Activated naive CD4-positive, alpha-beta T cell treated with anti-CD3 and anti-CD28 coated beads, Interleukin-2, amount 50 U/mL, for 16 hours (primary cell): ENCODE measurements around the gene BSND.
"Not testable (repeated sequence)": the region's sequence is repeated elsewhere in the genome, so short reads cannot be mapped to it uniquely, and the experiment has no call there.

Experiments used
- DNase-seq: peaks from one replicate; pipeline ENCODE4 v3.0.0-alpha.2; 2020

The BSND gene

DNA sequence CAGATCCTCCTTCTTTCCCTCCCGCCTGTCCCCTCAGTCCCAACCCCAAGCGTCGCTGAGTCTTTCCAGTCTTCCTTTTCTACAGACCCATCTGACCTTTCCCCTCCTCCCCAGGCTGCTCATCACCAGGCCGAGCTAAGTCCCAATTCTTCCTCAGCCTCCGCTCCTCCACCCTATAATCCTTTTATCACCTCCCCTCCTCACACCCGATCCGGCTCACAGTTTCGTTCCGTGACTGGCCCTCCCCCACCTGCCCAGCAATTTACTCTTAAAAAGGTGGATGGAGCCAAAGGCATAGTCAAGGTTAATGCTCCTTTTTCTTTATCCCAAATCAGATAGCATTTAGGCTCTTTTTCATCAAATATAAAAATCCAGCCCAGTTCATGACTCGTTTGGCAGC lies 25.4 kb downstream of the BSND start:
- DNase-seq = not testable (repeated sequence)

GRCh38 chr1:55026682-55027081 lies 27.9 kb downstream of the BSND start:
- not testable (repeated sequence) for DNase-seq

DNA sequence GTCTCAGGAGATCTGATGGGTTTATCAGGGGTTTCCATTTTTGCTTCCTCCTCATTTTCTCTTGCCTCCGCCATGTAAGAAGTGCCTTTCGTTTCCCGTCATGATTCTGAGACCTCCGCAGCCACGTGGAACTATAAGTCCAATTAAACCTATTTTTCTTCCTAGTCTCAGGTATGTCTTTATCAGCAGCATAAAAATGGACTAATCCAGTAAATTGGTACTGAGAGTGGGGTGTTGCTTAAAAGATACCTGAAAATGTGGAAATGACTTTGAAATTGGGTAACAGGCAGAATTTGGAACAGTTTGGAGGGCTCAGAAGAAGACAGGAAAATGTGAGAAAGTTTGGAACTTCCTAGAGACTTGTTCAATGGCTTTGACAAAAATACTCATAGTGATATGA lies 32.4 kb downstream of the BSND start:
- DNase-seq = not testable (repeated sequence)

DNA sequence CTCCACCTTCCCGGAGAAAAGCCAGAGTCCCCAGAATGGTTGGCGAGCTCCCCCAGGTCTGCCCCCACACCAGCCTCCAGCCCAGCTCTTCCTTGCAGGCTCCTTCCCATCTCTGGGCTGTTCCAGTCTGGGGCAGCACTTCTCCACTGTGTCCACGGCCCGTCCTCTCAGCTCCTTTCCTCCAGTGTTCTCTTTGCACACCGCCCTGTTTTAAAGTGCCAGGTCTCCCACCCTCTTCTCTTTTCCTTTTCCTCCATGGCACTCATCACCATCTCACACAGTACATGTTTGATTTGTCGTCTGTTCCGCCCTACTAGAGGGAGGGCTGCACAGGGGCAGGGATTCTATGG lies 34.5 kb downstream of the BSND start:
- no peak for DNase-seq

- DNase-seq = no peak
These were observed 35.9 kb downstream of the BSND start for GRCh38 chr1:55034476-55035133.

DNA sequence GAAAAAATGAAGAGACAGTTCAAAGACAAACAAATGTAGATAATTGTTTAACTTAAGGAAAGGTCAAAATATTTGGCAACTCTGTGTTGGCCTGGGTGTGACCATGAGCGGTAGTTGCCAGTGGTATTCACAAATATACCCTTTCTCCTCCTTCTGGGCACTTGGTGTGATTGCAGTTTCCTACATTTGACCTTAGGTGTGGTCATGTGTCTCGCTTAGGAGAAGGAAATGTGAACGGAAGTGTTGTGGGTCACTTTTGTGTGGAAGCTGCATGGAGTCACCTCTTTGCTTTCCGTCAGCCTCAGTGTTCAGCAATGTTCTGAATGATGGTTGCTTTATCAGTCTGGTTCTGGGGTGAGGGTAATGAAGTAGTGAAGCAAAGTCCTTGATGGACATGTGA lies 37.2 kb downstream of the BSND start:
- DNase-seq = no peak

DNA sequence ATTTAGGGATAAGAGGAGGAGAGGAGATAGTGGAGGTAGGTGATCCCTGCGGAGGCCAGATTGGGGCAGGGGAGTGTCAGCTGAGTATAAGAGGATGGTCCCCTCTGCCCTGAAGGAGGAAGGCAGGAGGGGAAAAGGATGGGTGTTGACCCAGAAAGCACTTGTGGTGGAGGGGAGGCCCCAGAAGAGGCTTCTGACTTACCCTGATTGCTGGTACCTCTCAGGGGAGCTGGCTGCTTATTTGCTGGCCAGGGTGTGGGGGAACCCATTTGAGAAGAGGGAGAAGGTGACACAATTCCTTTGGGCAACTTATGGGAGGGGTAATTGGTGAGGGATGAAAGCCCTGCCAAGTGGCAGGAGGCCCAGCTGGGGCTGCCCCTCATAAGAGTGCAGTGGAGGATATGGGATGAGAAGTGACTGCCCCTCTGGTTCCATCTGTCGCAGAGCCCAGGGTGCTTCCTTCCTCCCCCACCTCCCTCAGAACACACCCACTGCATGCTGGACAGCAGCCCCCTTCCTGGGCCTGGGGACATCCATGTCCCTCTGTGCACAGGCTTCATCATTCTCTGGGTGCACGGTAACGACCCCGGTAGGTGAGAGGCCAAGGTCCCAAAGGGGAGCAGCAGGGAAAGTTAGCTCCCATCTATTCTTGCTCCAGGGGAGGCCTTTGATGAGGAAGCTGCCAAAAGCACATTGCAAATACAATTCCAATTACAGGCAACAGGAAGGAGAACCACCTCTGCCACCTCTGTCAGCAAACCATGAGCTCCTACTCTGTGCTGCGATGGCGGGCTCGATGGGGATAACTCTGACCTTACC lies 39.2 kb downstream of the BSND start:
- no peak for DNase-seq

- DNase-seq = no peak
These were observed 39.8 kb downstream of the BSND start for GRCh38 chr1:55038552-55038838.

- DNase-seq = no peak
These were observed 40.2 kb downstream of the BSND start for GRCh38 chr1:55038974-55039341.

- DNase-seq = no peak
These were observed 40.8 kb downstream of the BSND start, which contains the start of gene PCSK9 for GRCh38 chr1:55039342-55040082. PCSK9 (plus strand) TSS chr1:55039548; CDS start chr1:55039838, 290 bp downstream.

DNA sequence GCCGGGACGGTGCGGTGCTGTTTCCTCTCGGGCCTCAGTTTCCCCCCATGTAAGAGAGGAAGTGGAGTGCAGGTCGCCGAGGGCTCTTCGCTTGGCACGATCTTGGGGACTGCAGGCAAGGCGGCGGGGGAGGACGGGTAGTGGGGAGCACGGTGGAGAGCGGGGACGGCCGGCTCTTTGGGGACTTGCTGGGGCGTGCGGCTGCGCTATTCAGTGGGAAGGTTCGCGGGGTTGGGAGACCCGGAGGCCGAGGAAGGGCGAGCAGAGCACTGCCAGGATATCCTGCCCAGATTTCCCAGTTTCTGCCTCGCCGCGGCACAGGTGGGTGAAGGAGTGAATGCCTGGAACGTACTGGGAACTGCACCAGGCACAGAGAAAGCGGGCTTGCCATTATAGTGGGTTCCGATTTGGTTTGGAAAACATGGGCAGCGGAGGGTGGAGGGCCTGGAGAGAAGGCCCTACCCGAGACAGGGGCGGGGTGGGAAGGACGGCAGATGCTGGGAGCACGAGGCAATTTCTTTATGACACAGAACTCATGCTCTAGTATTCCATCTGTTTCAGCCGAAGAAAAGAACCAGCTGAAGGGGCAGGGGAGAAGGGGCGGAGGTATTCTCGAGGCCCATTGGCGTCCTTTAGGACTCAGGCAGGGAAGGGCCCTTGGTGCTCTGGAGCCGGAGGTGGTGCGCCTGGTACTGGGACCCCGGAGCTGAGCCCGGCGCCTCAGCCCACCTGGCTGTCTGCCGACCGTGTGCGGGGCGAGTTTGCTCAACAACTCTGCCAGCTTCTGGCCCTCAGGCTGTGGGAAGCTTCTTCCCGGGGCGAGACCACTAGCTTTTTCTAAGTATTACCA lies 41.6 kb downstream of the BSND start:
- DNase-seq = no peak

- DNase-seq = no peak
These were observed 42.3 kb downstream of the BSND start for GRCh38 chr1:55040933-55041494.

GRCh38 chr1:55041613-55042012 lies 42.9 kb downstream of the BSND start:
- no peak for DNase-seq

GRCh38 chr1:55043011-55043410 lies 44.3 kb downstream of the BSND start:
- DNase-seq = no peak

GRCh38 chr1:55043726-55044125 lies 45.0 kb downstream of the BSND start:
- DNase-seq = no peak

- no peak for DNase-seq
These were observed 46.1 kb downstream of the BSND start for GRCh38 chr1:55044617-55045397.

DNA sequence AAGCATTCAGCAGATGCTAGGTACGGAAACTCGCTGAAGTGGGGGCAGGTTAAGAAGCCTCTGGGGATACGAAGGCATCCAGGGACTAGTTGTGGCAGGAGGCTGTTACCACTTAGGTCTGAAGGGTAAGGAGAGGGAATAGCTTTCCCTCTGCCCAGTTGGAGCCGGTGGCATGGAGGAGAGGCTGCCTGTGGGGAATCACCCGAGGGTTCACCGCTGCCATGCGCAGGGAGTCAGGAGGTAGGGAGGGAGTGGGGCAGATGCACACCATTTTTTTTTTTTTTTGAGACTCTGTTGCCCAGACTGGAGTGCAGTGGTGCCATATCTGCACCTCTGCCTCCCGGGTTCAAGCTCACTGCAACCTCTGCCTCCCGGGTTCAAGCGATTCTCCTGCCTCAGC lies 46.7 kb downstream of the BSND start:
- DNase-seq = no peak

- DNase-seq = no peak
These were observed 48.1 kb downstream of the BSND start for GRCh38 chr1:55046871-55047270.

GRCh38 chr1:55047611-55048010 lies 48.9 kb downstream of the BSND start:
- DNase-seq = no peak

DNA sequence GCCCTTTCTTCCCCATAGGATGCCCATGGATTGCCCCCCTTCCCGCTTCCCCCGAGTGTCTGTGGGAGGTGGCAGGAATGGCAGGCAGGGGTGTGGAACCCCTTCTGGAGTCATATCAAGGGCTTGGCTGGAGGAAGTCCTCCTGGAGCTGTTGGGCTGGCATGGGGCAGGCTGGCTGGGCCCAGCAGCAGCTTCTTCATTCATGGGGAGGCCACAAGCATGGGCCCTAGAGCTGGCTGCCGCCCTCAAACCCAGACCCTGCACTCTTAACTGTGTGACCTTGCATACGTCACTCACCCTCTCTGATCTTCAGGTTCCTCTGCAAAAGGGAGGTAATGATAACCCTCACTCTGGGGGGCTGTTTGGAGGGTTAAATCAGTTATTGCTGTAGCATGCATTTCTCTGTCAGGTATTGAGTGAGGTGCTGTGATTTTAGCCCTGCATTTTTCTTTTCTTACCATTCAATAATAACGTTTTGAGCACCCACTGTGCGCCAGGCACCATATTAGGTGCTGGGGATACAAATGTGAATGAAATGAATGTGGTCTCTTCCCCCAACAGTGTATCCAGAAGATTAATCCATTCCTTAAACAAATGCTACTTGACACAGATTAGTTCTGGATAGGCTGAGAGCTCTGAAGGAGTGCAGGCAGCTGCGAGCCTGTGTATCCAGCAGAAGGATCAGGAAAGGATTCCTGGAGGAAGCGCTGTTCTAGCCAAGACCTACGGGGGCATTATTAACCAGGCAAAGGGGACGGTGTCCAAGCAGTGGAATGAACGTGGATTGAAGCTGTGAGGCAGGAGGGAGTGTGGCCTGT lies 49.9 kb downstream of the BSND start:
- no peak for DNase-seq

GRCh38 chr1:55049271-55049913 lies 50.7 kb downstream of the BSND start:
- no peak for DNase-seq
